ENCODE data around the gene INHBB. TPM values are rescaled to one million over a fixed set of nuclear protein-coding genes. Genes with fewer than 3 reads are reported as not detected.
A peak's percentile ranks its signal among the peaks of the same experiment; 100 is the strongest.

INHBB gene
- total RNA-seq, 4 donors from 2014 or later = 12.3 to 27.5 (median 23.6) TPM

DNA sequence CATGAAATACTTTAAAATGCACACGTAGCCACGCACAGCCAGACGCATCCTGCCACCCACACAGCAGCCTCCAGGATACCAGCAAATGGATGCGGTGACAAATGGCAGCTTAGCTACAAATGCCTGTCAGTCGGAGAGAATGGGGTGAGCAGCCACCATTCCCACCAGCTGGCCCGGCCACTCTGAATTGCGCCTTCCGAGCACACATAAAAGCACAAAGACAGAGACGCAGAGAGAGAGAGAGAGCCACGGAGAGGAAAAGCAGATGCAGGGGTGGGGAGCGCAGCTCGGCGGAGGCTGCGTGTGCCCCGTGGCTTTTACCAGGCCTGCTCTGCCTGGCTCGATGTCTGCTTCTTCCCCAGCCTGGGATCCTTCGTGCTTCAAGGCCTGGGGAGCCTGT is 4.1 kb downstream of the INHBB start:
- Histone ChIP-seq H3K36me3 (peaks cover 4 to 15% of the 10 kb centered on the region in 2 donors), H3K27me3 (no peaks in the 10 kb centered on the region), H3K27ac (no peak overlapping the region), H3K4me1 (peaks cover 15 to 21% of the 10 kb centered on the region in 2 donors), H3K9me3 (no peaks in the 10 kb centered on the region), H3K4me3 (replicated peaks in 1 of 3) (no peak overlapping the region)
- no peak for DNase-seq
- no peak for TF ChIP-seq POLR2A (IDR thresholded peaks at IDR 0.05)
- TF ChIP-seq, protein P1, sequence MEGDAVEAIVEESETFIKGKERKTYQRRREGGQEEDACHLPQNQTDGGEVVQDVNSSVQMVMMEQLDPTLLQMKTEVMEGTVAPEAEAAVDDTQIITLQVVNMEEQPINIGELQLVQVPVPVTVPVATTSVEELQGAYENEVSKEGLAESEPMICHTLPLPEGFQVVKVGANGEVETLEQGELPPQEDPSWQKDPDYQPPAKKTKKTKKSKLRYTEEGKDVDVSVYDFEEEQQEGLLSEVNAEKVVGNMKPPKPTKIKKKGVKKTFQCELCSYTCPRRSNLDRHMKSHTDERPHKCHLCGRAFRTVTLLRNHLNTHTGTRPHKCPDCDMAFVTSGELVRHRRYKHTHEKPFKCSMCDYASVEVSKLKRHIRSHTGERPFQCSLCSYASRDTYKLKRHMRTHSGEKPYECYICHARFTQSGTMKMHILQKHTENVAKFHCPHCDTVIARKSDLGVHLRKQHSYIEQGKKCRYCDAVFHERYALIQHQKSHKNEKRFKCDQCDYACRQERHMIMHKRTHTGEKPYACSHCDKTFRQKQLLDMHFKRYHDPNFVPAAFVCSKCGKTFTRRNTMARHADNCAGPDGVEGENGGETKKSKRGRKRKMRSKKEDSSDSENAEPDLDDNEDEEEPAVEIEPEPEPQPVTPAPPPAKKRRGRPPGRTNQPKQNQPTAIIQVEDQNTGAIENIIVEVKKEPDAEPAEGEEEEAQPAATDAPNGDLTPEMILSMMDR (IDR thresholded peaks at IDR 0.05) = no peak
- intact Hi-C loops (cut with DNase I) = no loop called here
- WGBS, 2 donors = 89 to 93% methylated on average over 17 of the region's 17 CpGs

GRCh38 chr2:120350801-120351320 is 4.9 kb downstream of the INHBB start:
- peak; percentile 83 to 88 for DNase-seq
- H3K27ac ChIP-seq = peak overlapping the region in 2 of 3 donors; percentile 36 to 46
- H3K36me3 ChIP-seq = peaks cover 4 to 15% of the 10 kb centered on the region in 2 donors
- WGBS, 2 donors = 51 to 71% methylated on average over 23 of the region's 23 CpGs
- intact Hi-C loops (cut with DNase I) = no loop called here
- no peaks in the 10 kb centered on the region for H3K27me3 ChIP-seq
- TF ChIP-seq, protein P1 (IDR thresholded peaks at IDR 0.05) = no peak
- TF ChIP-seq POLR2A (IDR thresholded peaks at IDR 0.05) = no peak
- no peak overlapping the region for H3K4me3 ChIP-seq (replicated peaks in 1 of 3)
- peaks cover 15 to 21% of the 10 kb centered on the region in 2 donors for H3K4me1 ChIP-seq
- H3K9me3 ChIP-seq = no peaks in the 10 kb centered on the region

DNA sequence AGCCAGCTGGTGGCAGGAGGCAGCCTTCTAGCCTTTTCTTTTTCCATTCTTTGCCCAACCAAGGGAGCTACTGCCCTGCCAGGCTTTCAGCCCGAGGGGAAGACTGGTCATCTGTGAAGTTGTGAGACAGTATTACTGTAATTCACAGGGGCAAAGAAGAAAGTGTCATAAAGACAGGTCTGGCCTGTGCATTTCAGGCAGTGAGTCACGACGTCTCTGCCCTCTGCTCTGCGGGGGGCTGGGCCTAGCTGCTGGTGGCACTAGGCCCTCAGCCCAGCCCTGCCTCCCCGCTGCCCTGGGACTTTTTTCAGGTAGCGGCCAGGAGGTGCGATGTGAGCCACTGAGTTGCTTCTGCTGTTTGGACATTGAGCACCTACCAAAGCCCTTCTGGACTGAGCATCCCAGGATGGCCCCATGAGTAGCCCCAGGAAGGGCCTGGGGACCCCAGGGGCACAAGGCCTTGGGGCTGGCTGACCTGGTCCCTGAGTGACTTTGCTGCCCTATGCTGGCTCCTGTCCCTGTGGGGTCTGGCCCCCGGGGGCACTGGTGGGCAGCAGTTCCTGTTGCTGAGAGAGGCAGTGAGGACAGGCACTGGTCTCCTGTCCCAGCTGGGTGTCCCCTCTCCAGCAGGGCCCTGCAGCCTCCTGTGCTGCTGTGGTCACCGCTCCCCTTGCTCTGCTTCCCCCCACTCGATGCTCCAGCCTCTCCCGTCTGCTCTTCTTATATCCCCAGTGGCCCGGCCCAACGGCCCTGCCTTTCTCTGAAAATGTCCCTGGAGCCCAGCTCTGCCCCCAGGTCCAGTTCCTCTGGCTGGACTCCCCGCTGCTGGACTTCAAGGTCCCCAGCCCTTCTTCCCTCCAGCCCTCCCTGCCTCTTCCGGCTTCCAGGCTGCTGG is 7.0 kb downstream of the INHBB start:
- intact Hi-C loops (cut with DNase I) = no loop called here
- TF ChIP-seq, protein P1 (IDR thresholded peaks at IDR 0.05) = no peak
- TF ChIP-seq POLR2A (IDR thresholded peaks at IDR 0.05) = no peak
- H3K27me3 ChIP-seq = no peaks in the 10 kb centered on the region

DNA sequence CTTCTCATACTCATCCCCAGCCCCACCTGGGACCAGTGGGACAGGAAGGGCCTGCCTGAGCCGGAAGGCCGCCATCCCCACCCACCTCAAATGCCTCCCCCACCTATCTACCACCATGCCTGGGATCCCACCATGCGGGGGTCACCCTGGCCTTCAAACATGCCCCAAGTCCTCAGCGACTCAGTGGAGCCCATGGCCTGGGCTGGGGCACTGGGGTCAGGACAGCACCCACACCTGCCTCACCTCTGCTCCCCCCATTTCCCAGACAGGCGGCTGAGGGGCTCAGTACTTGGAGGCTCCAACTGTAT is 7.6 kb downstream of the INHBB start:
- Histone ChIP-seq H3K9me3 (no peaks in the 10 kb centered on the region), H3K27me3 (no peaks in the 10 kb centered on the region), H3K4me3 (replicated peaks in 1 of 3) (no peak overlapping the region), H3K27ac (no peak overlapping the region), H3K4me1 (peaks cover 3 to 9% of the 10 kb centered on the region in 2 donors), H3K36me3 (peaks cover 4 to 15% of the 10 kb centered on the region in 2 donors)
- no peak for DNase-seq
- TF ChIP-seq, protein P1 (IDR thresholded peaks at IDR 0.05) = no peak
- TF ChIP-seq POLR2A (IDR thresholded peaks at IDR 0.05) = no peak
- intact Hi-C loops (cut with DNase I) = no loop called here
- WGBS, 2 donors = 89 to 95% methylated on average over 4 of the region's 5 CpGs

More for the DNA sequence above, 7.0 kb downstream of the INHBB start:
- H3K36me3 ChIP-seq = peaks cover 4 to 15% of the 10 kb centered on the region in 2 donors
- DNase-seq = no peak
- 91 to 94% methylated on average over 11 to 14 of the region's 15 CpGs for WGBS, 2 donors
- no peak overlapping the region for H3K27ac ChIP-seq
- no peaks in the 10 kb centered on the region for H3K9me3 ChIP-seq
- no peak overlapping the region for H3K4me3 ChIP-seq (replicated peaks in 1 of 3)
- H3K4me1 ChIP-seq = peaks cover 7 to 9% of the 10 kb centered on the region in 2 donors

DNA sequence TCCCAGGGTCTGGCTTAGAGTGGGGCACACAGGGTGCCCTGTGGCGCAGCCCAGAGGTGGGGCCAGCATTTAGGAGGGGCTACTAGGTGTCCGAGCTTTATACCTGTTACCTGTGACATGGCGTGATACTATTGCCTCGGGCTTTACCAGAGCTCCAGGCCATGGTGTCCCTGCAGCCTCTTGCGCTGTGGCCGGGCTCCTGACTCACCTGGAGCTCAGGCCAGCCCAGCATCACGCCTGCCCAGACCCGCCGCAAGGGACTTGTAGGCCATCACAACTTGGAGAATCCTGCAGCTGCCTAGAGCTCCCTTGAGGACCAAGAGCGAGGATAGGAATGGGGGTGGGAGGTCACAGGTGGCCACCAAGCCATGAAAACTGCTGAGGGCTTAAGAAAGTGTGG is 8.0 kb downstream of the INHBB start:
- TF ChIP-seq, protein P1 (IDR thresholded peaks at IDR 0.05) = no peak
- no peak for TF ChIP-seq POLR2A (IDR thresholded peaks at IDR 0.05)
- H3K9me3 ChIP-seq = no peaks in the 10 kb centered on the region
- WGBS, 2 donors = 97 to 99% methylated on average over 8 to 9 of the region's 10 CpGs
- no peak for DNase-seq
- H3K27ac ChIP-seq = no peak overlapping the region
- intact Hi-C loops (cut with DNase I) = no loop called here
- H3K27me3 ChIP-seq = no peaks in the 10 kb centered on the region
- peaks cover 4 to 15% of the 10 kb centered on the region in 2 donors for H3K36me3 ChIP-seq
- no peak overlapping the region for H3K4me3 ChIP-seq (replicated peaks in 1 of 3)
- peaks cover 3 to 9% of the 10 kb centered on the region in 2 donors for H3K4me1 ChIP-seq

Measured in thyroid gland (tissue), 4 donors.